A549 (cell line): ENCODE results near the gene UBQLN3. TPM values are rescaled to one million over a fixed set of nuclear protein-coding genes. Genes with fewer than 3 reads are reported as not detected.

Experiments used
- ATAC-seq, 2 experiments: fragments of 200-7000 bp in 1 of 2; fragments of >200 bp in 1 of 2; cut with Nextera tagmentation in 1 of 2; cut with Tn5 transposase in 1 of 2; 3 replicates each; pipeline versions ENCODE4 v1.8.0 to v1.9.1; 2018 to 2020; ENCODE audit warnings: mild to moderate bottlenecking in 1 of 2, moderate library complexity in 1 of 2
- CTCF ChIA-PET: fragments of 300-600 bp; sonication (Branson Sonifier 250); formaldehyde crosslinking; extraction: SDS; loops from one replicate; lab custom pipeline; 2021; ENCODE audit warnings: antibody characterized with exemption, inconsistent platforms; lab: Yijun Ruan, JAX
- POLR2A ChIA-PET: fragments of 350-600 bp; formaldehyde crosslinking; extraction: SDS; loops from one replicate; lab custom pipeline; 2021; ENCODE audit warnings: antibody characterized with exemption, inconsistent platforms; lab: Yijun Ruan, JAX
- DNase-seq, 2 experiments: peaks; one replicate each; pipeline versions ENCODE4 v3.0.0 to v3.0.0-alpha.2; 2011 to 2016; ENCODE audit warnings: low read depth in 1 of 2, low spot score in 1 of 2
- FAIRE-seq: peaks from 2 replicates; lab custom pipeline; 2011; peaks lifted over from hg19 to GRCh38; lab: Jason Lieb, UNC
- H3K27ac ChIP-seq, 2 experiments: fragments of >200 bp; sonication (Bioruptor Twin); formaldehyde crosslinking; 3 replicates each; pipeline ENCODE4 v1.5.1; 2016 to 2017
- H3K4me1 ChIP-seq: fragments of >200 bp; sonication (Bioruptor Twin); formaldehyde crosslinking; 3 replicates; pipeline ENCODE4 v1.6.1; 2016
- H3K4me2 ChIP-seq: fragments of >200 bp; sonication (Bioruptor Twin); formaldehyde crosslinking; 3 replicates; pipeline ENCODE4 v1.6.1; 2016
- H3K4me3 ChIP-seq: fragments of >200 bp; sonication (Bioruptor Twin); formaldehyde crosslinking; 3 replicates; pipeline ENCODE4 v1.5.1; 2016
- H3K9me3 ChIP-seq: fragments of >200 bp; sonication (Bioruptor Twin); formaldehyde crosslinking; 3 replicates; pipeline ENCODE4 v1.6.1; 2016
- BCL3 ChIP-seq: fragments of >200 bp; sonication (Bioruptor Twin); formaldehyde crosslinking; IDR thresholded peaks from 3 replicates; pipeline ENCODE4 v1.6.1; 2016
- CBX2 ChIP-seq: fragments of 200-600 bp; sonication (generic); IDR thresholded peaks from 2 replicates; pipeline ENCODE4 v1.6.1; 2016; ENCODE audit warnings: low read depth, mild to moderate bottlenecking, borderline replicate concordance
- CBX8 ChIP-seq: fragments of 200-600 bp; sonication (generic); IDR thresholded peaks from 2 replicates; pipeline ENCODE4 v1.6.1; 2016
- CHD2 ChIP-seq: fragments of 150-350 bp; IDR thresholded peaks from 2 replicates; pipeline ENCODE4 v1.6.1; 2014; ENCODE audit warnings: low read length; ENCODE audit not compliant: partially characterized antibody
- CTCF ChIP-seq: fragments of >200 bp; sonication (Bioruptor Twin); formaldehyde crosslinking; IDR thresholded peaks from 3 replicates; pipeline ENCODE4 v1.5.1; 2016
- E2F6 ChIP-seq: IDR thresholded peaks from 2 replicates; pipeline ENCODE4 v1.6.1; 2012; ENCODE audit warnings: low read depth, borderline replicate concordance
- EHF ChIP-seq: fragments of 250-450 bp; sonication (Bioruptor Pico); IDR thresholded peaks from 2 replicates; pipeline ENCODE4 v1.5.0; 2020; ENCODE audit warnings: mild to moderate bottlenecking
- EHMT2 ChIP-seq: fragments of 200-600 bp; sonication (generic); IDR thresholded peaks from 2 replicates; pipeline ENCODE4 v1.6.1; 2016; ENCODE audit warnings: antibody characterized with exemption, low read depth, mild to moderate bottlenecking, moderate library complexity
- EP300 ChIP-seq, 2 experiments: fragments of >200 bp; sonication (Bioruptor Twin); formaldehyde crosslinking; IDR thresholded peaks; 2 replicates in 1 of 2; 3 replicates in 1 of 2; pipeline ENCODE4 v1.6.1; 2016 to 2017
- FOSB ChIP-seq: fragments of 250-450 bp; sonication (Bioruptor Pico); IDR thresholded peaks from 2 replicates; pipeline ENCODE4 v1.5.0; 2020; ENCODE audit warnings: mild to moderate bottlenecking, moderate library complexity
- GATA3 ChIP-seq: IDR thresholded peaks from 2 replicates; pipeline ENCODE4 v1.6.1; 2012; ENCODE audit warnings: borderline replicate concordance
- HEYL ChIP-seq: fragments of 250-450 bp; sonication (Bioruptor Pico); IDR thresholded peaks from 2 replicates; pipeline ENCODE4 v1.8.0; 2021; ENCODE audit warnings: mild to moderate bottlenecking, moderate library complexity
- HOXB13 ChIP-seq: fragments of 250-450 bp; sonication (Bioruptor Pico); IDR thresholded peaks from 2 replicates; pipeline ENCODE4 v1.5.0; 2020; ENCODE audit warnings: low read depth, mild to moderate bottlenecking, moderate library complexity
- HOXB5 ChIP-seq: fragments of 250-450 bp; sonication (Bioruptor Pico); IDR thresholded peaks from 2 replicates; pipeline ENCODE4 v1.5.0; 2020; ENCODE audit warnings: mild to moderate bottlenecking, moderate library complexity
- JUNB ChIP-seq: fragments of >200 bp; sonication (Bioruptor Twin); formaldehyde crosslinking; IDR thresholded peaks from 2 replicates; pipeline ENCODE4 v1.6.1; 2016
- KDM5A ChIP-seq: fragments of 200-600 bp; sonication (generic); IDR thresholded peaks from 2 replicates; pipeline ENCODE4 v1.6.1; 2016; ENCODE audit warnings: antibody characterized with exemption, mild to moderate bottlenecking
- NFE2L2 ChIP-seq: fragments of 150-350 bp; conservative IDR thresholded peaks from 2 replicates; pipeline ENCODE4 v1.6.1; 2014; ENCODE audit warnings: low read length
- NR3C1 ChIP-seq: fragments of >200 bp; sonication (Bioruptor Twin); formaldehyde crosslinking; IDR thresholded peaks from 3 replicates; pipeline ENCODE4 v1.6.1; 2017
- PHF8 ChIP-seq: fragments of 200-600 bp; sonication (generic); IDR thresholded peaks from 2 replicates; pipeline ENCODE4 v1.6.1; 2016; ENCODE audit warnings: low read depth, mild to moderate bottlenecking, antibody characterized with exemption, moderate library complexity, borderline replicate concordance
- POLR2A ChIP-seq: IDR thresholded peaks from 2 replicates; pipeline ENCODE4 v1.6.1; 2012; ENCODE audit warnings: mild to moderate bottlenecking, low read length
- POLR2AphosphoS2 ChIP-seq: conservative IDR thresholded peaks from 2 replicates; pipeline ENCODE4 v1.6.1; 2012; ENCODE audit warnings: low read length, improper control_type of control experiment, inconsistent platforms
- RAD21 ChIP-seq, 2 experiments: fragments of >200 bp in 1 of 2; sonication (Bioruptor Twin) in 1 of 2; formaldehyde crosslinking in 1 of 2; IDR thresholded peaks in 1 of 2; conservative IDR thresholded peaks in 1 of 2; 2 replicates in 1 of 2; 3 replicates in 1 of 2; pipeline ENCODE4 v1.6.1; 2012 to 2018; ENCODE audit warnings: inconsistent platforms in 1 of 2
- RFX5 ChIP-seq: fragments of 450-650 bp; IDR thresholded peaks from 2 replicates; pipeline ENCODE4 v1.7.1; 2014; ENCODE audit warnings: antibody characterized with exemption, mild to moderate bottlenecking, moderate library complexity
- RNF2 ChIP-seq: fragments of 200-600 bp; sonication (generic); IDR thresholded peaks from 2 replicates; pipeline ENCODE4 v1.6.1; 2016; ENCODE audit warnings: low read depth, mild to moderate bottlenecking, antibody characterized with exemption, moderate library complexity, borderline replicate concordance
- SREBF2 ChIP-seq: fragments of 450-650 bp; IDR thresholded peaks from 2 replicates; pipeline ENCODE4 v1.6.1; 2014; ENCODE audit warnings: mild to moderate bottlenecking, moderate library complexity
- ZNF302 ChIP-seq: fragments of 250-450 bp; sonication (Bioruptor Pico); IDR thresholded peaks from 2 replicates; pipeline ENCODE4 v1.9.0; 2021; ENCODE audit warnings: inconsistent platforms, mild to moderate bottlenecking, moderate library complexity
- ZSCAN20 ChIP-seq: fragments of 250-450 bp; sonication (Bioruptor Pico); IDR thresholded peaks from 2 replicates; pipeline ENCODE4 v1.8.0; 2022; ENCODE audit warnings: mild to moderate bottlenecking, moderate library complexity
- WGBS: methylation state at CpG from one replicate; pipeline ENCODE4 v1.1.6; 2017; ENCODE audit errors: missing lambda C conversion rate; 5-methylcytosine and 5-hydroxymethylcytosine counted together
- polyA plus RNA-seq, 4 experiments: library from polyadenylated mRNA; depleted of rRNA in 3 of 4; stranded (reverse); fragments of >200 nt; fragmentation: RNase III in 1 of 4; extraction: RNeasy Plus Mini Kit Qiagen cat#74134 plus additional on column Dnase treatment in 1 of 4; gene quantifications; 2 replicates in 3 of 4; 3 replicates in 1 of 4; pipeline ENCODE4 v1.2.3, GENCODE V29; 2011 to 2017
- TF ChIP-seq, protein P1 (sequence below): fragments of 150-350 bp; IDR thresholded peaks from 2 replicates; pipeline ENCODE4 v1.6.1; 2014; ENCODE audit warnings: low read depth, mild to moderate bottlenecking, low read length
- TF ChIP-seq, protein P2 (sequence below): fragments of 450-650 bp; IDR thresholded peaks from 2 replicates; pipeline ENCODE4 v1.6.1; 2014; ENCODE audit warnings: antibody characterized with exemption
- TF ChIP-seq, protein P3 (sequence below): fragments of >200 bp; sonication (Bioruptor Twin); formaldehyde crosslinking; IDR thresholded peaks from 2 replicates; pipeline ENCODE4 v1.6.1; 2016

UBQLN3 gene
- polyA plus RNA-seq, 2 of the 4 experiments (the other 2 are of a cell fraction) = not detected

- Histone ChIP-seq H3K4me1 (no peaks in the 10 kb centered on the region), H3K4me2 (no peak overlapping the region), H3K9me3 (no peaks in the 10 kb centered on the region), H3K27ac (no peak overlapping the region), H3K4me3 (no peak overlapping the region)
- 62% methylated on average over 6 of the region's 6 CpGs for WGBS
- ChIA-PET CTCF (interaction anchor here (1.3 kb wide), 1 partner anchor 16 kb away, joined by 3 read pairs; no protein-coding TSS in a partner anchor), POLR2A (no interaction called here)
- no peak for ATAC-seq
- FAIRE-seq = no peak
- no peak for DNase-seq
- TF ChIP-seq GATA3 = no peak
- TF ChIP-seq EHMT2 = no peak
- no peak for TF ChIP-seq ZNF302 (CRISPR knock-in tag)
- no peak for TF ChIP-seq POLR2A
- no peak for TF ChIP-seq E2F6
- no peak for TF ChIP-seq KDM5A
- TF ChIP-seq POLR2AphosphoS2 = no peak
- TF ChIP-seq FOSB (CRISPR knock-in tag) = no peak
- TF ChIP-seq NR3C1 = no peak
- no peak for TF ChIP-seq ZSCAN20
- TF ChIP-seq EHF (CRISPR knock-in tag) = no peak
- no peak for TF ChIP-seq HEYL (CRISPR knock-in tag)
- no peak for TF ChIP-seq HOXB5 (CRISPR knock-in tag)
These were observed 9.4 kb downstream of the UBQLN3 start for GRCh38 chr11:5500393-5500801.

GRCh38 chr11:5499671-5500070 is 10.1 kb downstream of the UBQLN3 start:
- 10% methylated on average over 2 of the region's 2 CpGs for WGBS
- no peaks in the 10 kb centered on the region for H3K9me3 ChIP-seq
- POLR2A ChIA-PET = no interaction called here
- FAIRE-seq = no peak
- TF ChIP-seq JUNB (no peak), CTCF (no peak), CBX2 (no peak), EHF (CRISPR knock-in tag) (no peak), RFX5 (no peak), RNF2 (no peak), SREBF2 (no peak), BCL3 (no peak), PHF8 (no peak), NFE2L2 (no peak), CBX8 (no peak), HOXB13 (CRISPR knock-in tag) (no peak), CHD2 (no peak), EP300 (IDR thresholded peaks at IDR 0.05) (no peak), KDM5A (no peak), RAD21 (conservative IDR thresholded peaks at IDR 0.05 in 1 of 2, IDR thresholded peaks at IDR 0.05 in 1 of 2) (no peak)
- TF ChIP-seq, protein P1, sequence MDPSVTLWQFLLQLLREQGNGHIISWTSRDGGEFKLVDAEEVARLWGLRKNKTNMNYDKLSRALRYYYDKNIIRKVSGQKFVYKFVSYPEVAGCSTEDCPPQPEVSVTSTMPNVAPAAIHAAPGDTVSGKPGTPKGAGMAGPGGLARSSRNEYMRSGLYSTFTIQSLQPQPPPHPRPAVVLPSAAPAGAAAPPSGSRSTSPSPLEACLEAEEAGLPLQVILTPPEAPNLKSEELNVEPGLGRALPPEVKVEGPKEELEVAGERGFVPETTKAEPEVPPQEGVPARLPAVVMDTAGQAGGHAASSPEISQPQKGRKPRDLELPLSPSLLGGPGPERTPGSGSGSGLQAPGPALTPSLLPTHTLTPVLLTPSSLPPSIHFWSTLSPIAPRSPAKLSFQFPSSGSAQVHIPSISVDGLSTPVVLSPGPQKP = no peak
- TF ChIP-seq, protein P2, sequence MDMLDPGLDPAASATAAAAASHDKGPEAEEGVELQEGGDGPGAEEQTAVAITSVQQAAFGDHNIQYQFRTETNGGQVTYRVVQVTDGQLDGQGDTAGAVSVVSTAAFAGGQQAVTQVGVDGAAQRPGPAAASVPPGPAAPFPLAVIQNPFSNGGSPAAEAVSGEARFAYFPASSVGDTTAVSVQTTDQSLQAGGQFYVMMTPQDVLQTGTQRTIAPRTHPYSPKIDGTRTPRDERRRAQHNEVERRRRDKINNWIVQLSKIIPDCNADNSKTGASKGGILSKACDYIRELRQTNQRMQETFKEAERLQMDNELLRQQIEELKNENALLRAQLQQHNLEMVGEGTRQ = no peak
- TF ChIP-seq, protein P3, sequence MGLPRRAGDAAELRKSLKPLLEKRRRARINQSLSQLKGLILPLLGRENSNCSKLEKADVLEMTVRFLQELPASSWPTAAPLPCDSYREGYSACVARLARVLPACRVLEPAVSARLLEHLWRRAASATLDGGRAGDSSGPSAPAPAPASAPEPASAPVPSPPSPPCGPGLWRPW = no peak
- TF ChIP-seq, all 56 proteins: peak for 0
- no peak overlapping the region for H3K27ac ChIP-seq
- H3K4me3 ChIP-seq = no peak overlapping the region
- H3K4me2 ChIP-seq = no peak overlapping the region
- CTCF ChIA-PET = interaction anchor here (1.2 kb wide), 1 partner anchor 10 kb away, joined by 3 read pairs; no protein-coding TSS in a partner anchor
- ATAC-seq = no peak
- no peaks in the 10 kb centered on the region for H3K4me1 ChIP-seq
- DNase-seq = no peak
